Posterior cingulate gyrus (tissue), 11 donors: ENCODE data around the gene CACNA2D4.

Experiments used
- DNase-seq, 10 donors: peaks; one replicate each; pipeline versions ENCODE4 v3.0.0 to v3.0.0-alpha.2; 2020 to 2021; ENCODE audit warnings: mixed read lengths in 3 of 10
- intact Hi-C: fragments of 100-400 bp; cut with DNase I; formaldehyde crosslinking; loops from one replicate; pipeline ENCODE4 v1.15.1; 2023

Gene CACNA2D4

GRCh38 chr12:1878214-1878613 is 40.2 kb downstream of the CACNA2D4 start:
- intact Hi-C loops: no loop called here
- no peak for DNase-seq

- intact Hi-C loops: no loop called here
- DNase-seq: no peak
Measured at GRCh38 chr12:1877169-1877878, 41.1 kb downstream of the CACNA2D4 start.

- DNase-seq: no peak
- intact Hi-C loops: no loop called here
Measured at GRCh38 chr12:1876086-1876485, 42.4 kb downstream of the CACNA2D4 start.

GRCh38 chr12:1875608-1876007 is 42.8 kb downstream of the CACNA2D4 start:
- no peak for DNase-seq
- intact Hi-C loops: no loop called here

GRCh38 chr12:1873531-1874510 is 44.6 kb downstream of the CACNA2D4 start:
- DNase-seq: no peak
- intact Hi-C loops: no loop called here

GRCh38 chr12:1872448-1872847 is 46.0 kb downstream of the CACNA2D4 start:
- intact Hi-C loops: no loop called here
- no peak for DNase-seq

DNA sequence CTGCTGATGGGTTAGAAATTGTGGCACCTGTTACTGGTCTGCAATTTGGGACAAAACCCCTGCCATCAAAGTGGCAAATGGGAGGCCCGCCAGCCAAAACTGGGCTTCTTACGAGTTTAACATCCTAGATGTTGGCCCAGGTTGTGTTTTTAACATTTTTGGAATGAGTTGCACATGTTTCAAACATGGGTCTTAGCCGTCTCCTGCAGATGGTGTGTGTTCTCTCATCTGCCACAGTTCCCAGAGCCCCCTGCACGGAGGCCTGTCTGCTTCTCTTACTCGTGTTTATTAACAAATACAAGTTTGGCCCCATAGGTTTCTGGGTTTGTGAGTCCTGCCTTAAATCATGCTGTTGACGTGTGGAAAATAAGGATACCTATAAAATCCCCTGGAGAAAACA is 46.5 kb downstream of the CACNA2D4 start:
- intact Hi-C loops: no loop called here

DNA sequence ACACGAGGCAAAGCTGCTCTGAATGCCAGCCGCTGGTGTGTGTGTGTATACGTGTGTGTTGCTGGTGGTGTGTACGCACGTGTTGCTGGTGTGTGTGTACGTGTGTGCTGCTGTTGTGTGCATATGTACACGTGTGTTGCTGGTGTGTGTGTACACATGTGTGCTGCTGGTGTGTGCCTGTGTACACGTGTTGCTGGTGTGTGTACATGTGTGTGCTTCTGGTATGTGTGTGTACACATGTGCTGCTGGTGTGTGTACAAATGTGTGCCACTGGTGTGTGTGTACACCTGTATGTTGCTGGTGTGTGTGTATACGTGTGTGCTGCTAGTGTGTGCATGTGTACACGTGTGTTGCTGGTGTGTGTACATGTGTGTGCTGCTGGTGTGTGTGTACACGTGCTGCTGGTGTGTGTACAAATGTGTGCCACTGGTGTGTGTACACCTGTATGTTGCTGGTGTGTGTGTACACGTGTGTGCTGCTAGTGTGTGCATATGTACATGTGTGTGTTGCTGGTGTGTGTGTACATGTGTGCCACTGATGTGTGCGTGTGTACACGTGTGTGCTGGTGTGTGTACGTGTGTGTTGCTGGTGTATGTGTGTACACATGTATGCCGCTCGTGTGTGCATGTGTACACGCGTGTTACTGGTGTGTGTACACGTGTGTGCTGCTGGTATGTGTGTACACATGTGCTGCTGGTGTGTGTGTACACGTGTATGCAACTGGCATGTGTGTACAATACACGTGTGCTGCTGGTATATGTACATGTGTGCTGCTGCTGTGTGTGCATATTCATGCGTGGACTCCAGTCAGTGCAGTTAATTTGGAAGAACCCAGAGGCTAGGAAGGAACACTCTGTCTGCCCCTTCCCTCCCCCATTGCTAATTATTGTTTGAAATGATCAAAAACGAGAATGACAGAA is 47.2 kb downstream of the CACNA2D4 start:
- DNase-seq: no peak
- intact Hi-C loops: no loop called here

More for the DNA sequence above, 46.5 kb downstream of the CACNA2D4 start:
- no peak for DNase-seq

DNA sequence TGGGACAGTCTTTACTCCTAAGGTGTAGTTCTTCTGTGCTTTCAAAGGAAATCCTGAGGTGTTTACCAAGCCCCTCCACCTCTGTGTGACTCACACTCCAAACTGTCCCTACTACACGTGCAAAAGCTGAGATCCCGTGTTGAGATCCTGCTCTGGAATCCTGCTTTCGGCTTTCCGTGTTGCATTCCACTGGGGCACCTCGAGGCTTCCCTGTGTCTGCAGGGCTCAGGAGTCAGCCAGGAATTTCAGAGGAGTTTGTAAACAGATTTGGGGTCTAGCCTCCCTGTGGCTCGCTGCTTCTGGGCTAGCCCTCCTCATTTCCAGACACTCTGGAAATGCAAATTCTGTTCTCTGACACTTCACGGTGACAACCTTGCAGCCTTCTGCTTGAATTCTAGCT is 48.4 kb downstream of the CACNA2D4 start:
- intact Hi-C loops: no loop called here
- DNase-seq: no peak

DNA sequence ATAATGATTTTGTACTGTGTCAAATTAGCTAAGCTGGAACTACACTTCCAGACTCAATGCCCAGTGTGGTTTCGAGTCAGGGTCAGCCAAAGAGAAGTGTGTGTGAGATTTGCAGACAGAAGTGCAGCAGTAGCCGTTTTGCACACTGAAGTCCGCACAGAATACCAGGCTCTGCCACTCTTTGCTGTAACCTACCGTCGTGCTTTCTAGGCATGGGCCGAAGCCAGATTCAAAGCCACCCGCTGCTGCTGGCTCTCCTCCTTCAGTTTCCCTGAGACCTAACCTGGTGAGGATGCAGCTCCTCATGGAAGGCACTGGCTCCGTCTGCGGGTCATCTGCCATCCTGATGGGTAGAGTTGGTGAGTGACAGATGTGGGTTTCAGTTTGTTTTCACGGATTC is 49.3 kb downstream of the CACNA2D4 start:
- DNase-seq: no peak
- intact Hi-C loops: no loop called here

GRCh38 chr12:1865284-1865866 is 53.1 kb downstream of the CACNA2D4 start:
- DNase-seq: no peak
- intact Hi-C loops: no loop called here

DNA sequence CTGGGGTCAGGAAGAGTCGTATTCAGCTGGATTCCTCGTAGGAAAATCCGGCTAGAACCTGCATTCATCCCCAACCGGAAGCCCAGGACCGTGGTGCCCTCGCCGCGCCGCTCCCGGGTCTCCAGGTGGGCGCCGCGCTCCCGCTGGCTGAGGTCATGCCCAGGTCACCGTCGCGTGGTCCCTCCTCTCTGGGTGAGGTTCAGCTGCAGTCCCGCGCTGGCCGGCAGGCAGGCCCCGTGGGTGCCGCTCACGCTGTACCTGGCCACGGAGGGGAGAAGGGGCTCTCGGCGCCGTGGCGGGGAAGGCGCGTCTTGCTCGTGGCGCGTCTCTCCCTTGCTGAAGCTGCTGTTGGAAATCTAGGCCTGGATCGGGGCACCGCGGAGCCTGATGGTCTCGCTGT is 53.6 kb downstream of the CACNA2D4 start:
- peak in 1 of 10 donors; percentile 60 for DNase-seq
- intact Hi-C loops: no loop called here

DNA sequence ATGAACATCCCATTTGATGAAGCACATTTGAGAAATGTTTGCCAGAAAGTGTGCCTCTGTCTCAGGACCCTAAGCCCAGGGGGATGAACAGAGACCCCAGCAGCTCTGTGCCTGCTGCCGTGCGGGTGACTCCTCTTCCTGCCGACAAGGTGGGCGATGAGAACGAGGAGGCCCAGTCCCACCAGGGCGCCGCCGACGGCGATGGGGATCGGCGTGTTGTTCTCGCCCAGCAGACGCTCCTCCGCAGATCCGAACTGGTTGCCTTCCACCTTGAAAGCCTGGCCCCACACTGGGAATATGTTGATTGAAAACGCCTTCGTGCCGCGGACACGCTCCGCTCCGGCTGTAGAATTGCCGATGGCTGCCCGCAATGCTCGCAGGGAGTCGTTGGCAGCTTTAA is 54.0 kb downstream of the CACNA2D4 start:
- no peak for DNase-seq
- intact Hi-C loops: no loop called here

GRCh38 chr12:1863823-1864222 is 54.6 kb downstream of the CACNA2D4 start:
- no peak for DNase-seq

DNA sequence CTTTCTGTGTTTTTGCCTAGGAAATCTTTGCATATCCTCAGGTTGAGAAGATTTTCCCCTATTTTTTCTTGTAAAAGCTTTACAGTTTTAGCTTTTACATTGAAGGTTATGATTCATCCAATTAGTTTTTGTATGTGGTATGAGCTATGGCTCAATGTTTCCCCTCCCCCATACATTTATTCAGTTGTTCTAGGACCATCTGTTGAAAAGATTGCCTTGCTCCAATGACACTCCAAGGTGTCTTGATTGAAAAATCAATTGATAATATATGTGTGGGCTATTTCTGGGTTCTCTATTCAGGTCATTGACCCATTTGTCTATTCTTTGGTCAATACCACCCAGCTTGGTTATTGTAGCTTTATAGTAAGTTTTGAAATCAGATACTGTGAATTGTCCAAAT is 55.5 kb downstream of the CACNA2D4 start:
- intact Hi-C loops: no loop called here
- no peak for DNase-seq

More at GRCh38 chr12:1863823-1864222, 54.6 kb downstream of the CACNA2D4 start:
- intact Hi-C loops: no loop called here

DNA sequence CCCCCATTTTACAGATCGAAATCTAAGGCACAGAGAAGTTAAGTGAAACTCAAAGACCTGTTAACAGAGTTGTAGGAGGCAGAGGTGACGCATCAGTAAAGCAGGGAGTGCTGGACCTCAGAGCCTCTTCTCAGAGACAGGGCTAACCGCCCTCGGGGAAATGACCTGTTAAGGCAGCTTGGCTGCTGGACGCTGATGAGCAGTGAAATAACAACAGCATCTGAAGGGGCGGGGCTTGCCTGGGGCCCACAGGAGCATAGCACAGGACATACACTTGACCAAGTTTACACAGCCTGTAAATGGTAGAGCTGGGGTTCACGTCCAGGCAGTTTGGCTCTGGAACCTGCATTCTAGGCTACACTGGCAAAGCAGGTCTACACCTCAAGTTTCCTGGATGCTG is 58.8 kb downstream of the CACNA2D4 start:
- DNase-seq: peak in 1 of 10 donors; percentile 11
- intact Hi-C loops: no loop called here

DNA sequence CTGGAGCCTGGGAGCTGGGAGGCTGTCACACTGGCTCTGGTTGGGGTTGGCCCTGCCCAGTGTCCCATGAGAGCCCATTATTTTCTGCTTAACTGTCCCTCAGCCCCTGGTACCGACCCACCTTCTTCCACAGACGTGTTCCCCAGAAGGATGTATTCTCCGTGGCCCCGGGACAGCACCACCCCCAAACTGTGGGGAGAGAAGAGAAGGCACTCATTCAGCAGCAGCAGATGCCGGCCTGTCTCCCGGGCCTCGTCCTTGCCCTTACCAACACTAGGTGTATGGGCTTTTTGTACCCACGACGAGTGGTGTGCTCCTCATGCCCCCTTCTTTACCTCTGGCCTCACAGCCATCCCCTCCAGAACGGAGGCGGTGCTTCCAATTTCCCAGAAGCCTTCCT is 60.0 kb downstream of the CACNA2D4 start:
- peak in 1 of 10 donors; percentile 27 for DNase-seq
- intact Hi-C loops: no loop called here

DNA sequence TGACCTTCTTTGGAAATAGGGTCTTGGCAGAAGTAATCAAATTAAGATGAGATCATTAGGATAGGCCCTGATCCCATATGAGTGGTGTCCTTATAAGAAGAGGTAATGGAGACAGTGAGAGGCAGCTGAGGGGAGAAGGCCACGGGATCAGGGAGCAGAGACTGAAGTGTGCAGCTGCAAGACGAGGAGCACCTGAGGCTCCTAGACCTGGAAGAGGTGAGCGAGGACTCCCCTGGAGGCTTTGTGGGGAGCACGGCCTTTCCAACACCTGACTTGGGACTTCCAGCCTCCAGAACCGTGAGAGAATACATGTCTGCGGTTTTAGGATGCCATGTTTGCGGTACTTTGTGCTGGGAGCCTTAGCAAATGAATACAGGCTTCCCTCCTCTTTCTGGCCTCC is 60.6 kb downstream of the CACNA2D4 start:
- intact Hi-C loops: no loop called here
- no peak for DNase-seq

- DNase-seq: no peak
- intact Hi-C loops: no loop called here
Measured at GRCh38 chr12:1857086-1857485, 61.4 kb downstream of the CACNA2D4 start.

- no peak for DNase-seq
- intact Hi-C loops: no loop called here
Measured at GRCh38 chr12:1855241-1855640, 63.2 kb downstream of the CACNA2D4 start.
